GM06990 (cell line): ENCODE results near the gene L3MBTL4.

Experiments
- DNase-seq: peaks from one replicate; pipeline ENCODE4 v3.0.0-alpha.2; 2011; ENCODE audit not compliant: insufficient read length; ENCODE audit errors: extremely low read depth
- H3K27me3 ChIP-seq: replicated peaks from 2 replicates; pipeline ENCODE4 v1.6.0; 2011; ENCODE audit warnings: low read length; ENCODE audit not compliant: control insufficient read depth, insufficient read depth
- H3K36me3 ChIP-seq: 2 replicates; pipeline ENCODE4 v1.5.1; 2011; ENCODE audit warnings: low read length; ENCODE audit not compliant: control insufficient read depth, insufficient read depth
- H3K4me3 ChIP-seq: replicated peaks from 2 replicates; pipeline ENCODE4 v1.5.1; 2011; ENCODE audit warnings: low read depth, mild to moderate bottlenecking, control low read depth, low read length
- CTCF ChIP-seq: IDR thresholded peaks from 2 replicates; pipeline ENCODE4 v1.5.1; 2011; ENCODE audit warnings: low read length, control low read depth, mild to moderate bottlenecking, inconsistent platforms; ENCODE audit not compliant: insufficient read depth, poor library complexity, severe bottlenecking

The L3MBTL4 gene

GRCh38 chr18:6248017-6248416 lies 166.7 kb downstream of the L3MBTL4 start:
- no peaks in the 10 kb centered on the region for H3K36me3 ChIP-seq
- H3K4me3 ChIP-seq, result no peak overlapping the region

GRCh38 chr18:6242004-6242403 lies 172.7 kb downstream of the L3MBTL4 start:
- no peak for TF ChIP-seq CTCF
- no peaks in the 10 kb centered on the region for H3K36me3 ChIP-seq
- no peak for DNase-seq
- no peaks in the 10 kb centered on the region for H3K27me3 ChIP-seq
- no peak overlapping the region for H3K4me3 ChIP-seq

More at GRCh38 chr18:6248017-6248416, 166.7 kb downstream of the L3MBTL4 start:
- no peak for TF ChIP-seq CTCF
- H3K27me3 ChIP-seq, result no peaks in the 10 kb centered on the region
- DNase-seq, result no peak

- Histone ChIP-seq H3K36me3 (no peaks in the 10 kb centered on the region), H3K27me3 (no peaks in the 10 kb centered on the region), H3K4me3 (no peak overlapping the region)
- TF ChIP-seq CTCF, result no peak
- no peak for DNase-seq
Measured at GRCh38 chr18:6239716-6240115, 175.0 kb downstream of the L3MBTL4 start.

GRCh38 chr18:6236258-6236657 lies 178.5 kb downstream of the L3MBTL4 start:
- no peak overlapping the region for H3K4me3 ChIP-seq
- H3K27me3 ChIP-seq, result no peaks in the 10 kb centered on the region
- TF ChIP-seq CTCF, result no peak
- DNase-seq, result no peak
- no peaks in the 10 kb centered on the region for H3K36me3 ChIP-seq

GRCh38 chr18:6222271-6222670 lies 192.4 kb downstream of the L3MBTL4 start:
- no peak for TF ChIP-seq CTCF
- Histone ChIP-seq H3K27me3 (no peaks in the 10 kb centered on the region), H3K36me3 (no peaks in the 10 kb centered on the region), H3K4me3 (no peak overlapping the region)
- DNase-seq, result no peak

GRCh38 chr18:6221602-6222014 lies 193.1 kb downstream of the L3MBTL4 start:
- TF ChIP-seq CTCF, result no peak
- Histone ChIP-seq H3K36me3 (no peaks in the 10 kb centered on the region), H3K27me3 (no peaks in the 10 kb centered on the region), H3K4me3 (no peak overlapping the region)
- no peak for DNase-seq
